Mesendoderm (in vitro differentiated cells): ENCODE results near the gene NUP37.

Source experiments
- DNase-seq: peaks from one replicate; pipeline ENCODE4 v3.0.0; 2013
- H2AK5ac ChIP-seq: 2 replicates; pipeline ENCODE4 v1.6.1; 2013; ENCODE audit warnings: low read length, inconsistent platforms
- H2BK120ac ChIP-seq: 2 replicates; pipeline ENCODE4 v1.6.1; 2013; ENCODE audit warnings: low read depth, mild to moderate bottlenecking, low read length, moderate library complexity, mixed read lengths
- H2BK15ac ChIP-seq: replicated peaks from 2 replicates; pipeline ENCODE4 v1.6.1; 2013; ENCODE audit warnings: low read depth, mild to moderate bottlenecking, moderate library complexity
- H2BK5ac ChIP-seq: 2 replicates; pipeline ENCODE4 v1.6.1; 2013; ENCODE audit warnings: low read length, inconsistent platforms
- H3K18ac ChIP-seq: 2 replicates; pipeline ENCODE4 v1.6.1; 2013; ENCODE audit warnings: mild to moderate bottlenecking, low read length, mixed read lengths
- H3K23ac ChIP-seq: one replicate; pipeline ENCODE4 v1.6.1; 2013; ENCODE audit warnings: low read length
- H3K27ac ChIP-seq: 2 replicates; pipeline ENCODE4 v1.5.1; 2013; ENCODE audit warnings: low read depth, mild to moderate bottlenecking, inconsistent platforms, low read length, moderate library complexity
- H3K27me3 ChIP-seq: 2 replicates; pipeline ENCODE4 v1.6.1; 2013; ENCODE audit warnings: low read length, control low read depth, mild to moderate bottlenecking, inconsistent platforms; ENCODE audit not compliant: insufficient read depth, poor library complexity
- H3K36me3 ChIP-seq: 2 replicates; pipeline ENCODE4 v1.6.1; 2013; ENCODE audit warnings: low read length, inconsistent platforms; ENCODE audit not compliant: control insufficient read depth, insufficient read depth
- H3K4ac ChIP-seq: one replicate; pipeline ENCODE4 v1.6.1; 2013; ENCODE audit warnings: low read depth, mild to moderate bottlenecking, low read length, moderate library complexity
- H3K4me1 ChIP-seq: 2 replicates; pipeline ENCODE4 v1.6.1; 2013; ENCODE audit warnings: low read depth, low read length, inconsistent platforms; ENCODE audit not compliant: control insufficient read depth
- H3K4me2 ChIP-seq: 2 replicates; pipeline ENCODE4 v1.6.1; 2013; ENCODE audit warnings: low read length
- H3K4me3 ChIP-seq: 2 replicates; pipeline ENCODE4 v1.5.1; 2013; ENCODE audit warnings: mild to moderate bottlenecking, low read length
- H3K56ac ChIP-seq: one replicate; pipeline ENCODE4 v1.6.1; 2013; ENCODE audit warnings: low read length
- H3K79me1 ChIP-seq: 2 replicates; pipeline ENCODE4 v1.6.1; 2013; ENCODE audit warnings: low read length, inconsistent platforms
- H3K79me2 ChIP-seq: 2 replicates; pipeline ENCODE4 v1.6.1; 2013; ENCODE audit warnings: mild to moderate bottlenecking, low read length; ENCODE audit not compliant: control insufficient read depth, insufficient read depth
- H3K9ac ChIP-seq: 2 replicates; pipeline ENCODE4 v1.6.1; 2013; ENCODE audit warnings: low read length, inconsistent platforms
- H4K5ac ChIP-seq: one replicate; pipeline ENCODE4 v1.6.1; 2013; ENCODE audit warnings: low read length
- H4K8ac ChIP-seq: one replicate; pipeline ENCODE4 v1.6.1; 2013; ENCODE audit warnings: low read depth, mild to moderate bottlenecking, control low read depth, low read length, moderate library complexity
- WGBS: extraction: QIAGEN DNeasy Blood & Tissue Kit; methylation state at CpG from one replicate; pipeline ENCODE4 v1.1.7; 2013; ENCODE audit warnings: low lambda C conversion rate, missing lambda C conversion rate; ENCODE audit not compliant: insufficient coverage; ENCODE audit errors: extremely low coverage; 5-methylcytosine and 5-hydroxymethylcytosine counted together

Gene NUP37

GRCh38 chr12:102120886-102121285, 972 bp upstream of the NUP37 start:
- Histone ChIP-seq H3K79me2 (peaks cover 22% of the 10 kb centered on the region), H3K56ac (peak overlapping the region; percentile 95), H2BK5ac (no peak overlapping the region), H3K4me2 (peak overlapping the region; percentile 49), H4K8ac (no peak overlapping the region), H3K4me3 (peak overlapping the region; percentile 94), H3K18ac (no peak overlapping the region), H3K4ac (no peak overlapping the region), H3K4me1 (no peaks in the 10 kb centered on the region), H3K27me3 (no peaks in the 10 kb centered on the region), H3K36me3 (no peaks in the 10 kb centered on the region), H2BK120ac (no peak overlapping the region), H2AK5ac (no peak overlapping the region), H2BK15ac (no peak overlapping the region), H3K79me1 (peaks cover 15% of the 10 kb centered on the region), H3K27ac (peak overlapping the region; percentile 80), H3K23ac (no peak overlapping the region), H3K9ac (peak overlapping the region; percentile 93), H4K5ac (no peak overlapping the region)
- peak; percentile 63 for DNase-seq
- 100% methylated on average over 1 of the region's 4 CpGs for WGBS

- Histone ChIP-seq H3K36me3 (no peaks in the 10 kb centered on the region), H3K79me2 (peaks cover 22% of the 10 kb centered on the region), H2BK5ac (no peak overlapping the region), H2BK15ac (no peak overlapping the region), H3K56ac (peak overlapping the region; percentile 95), H2AK5ac (no peak overlapping the region), H2BK120ac (no peak overlapping the region), H3K27ac (peak overlapping the region; percentile 80), H3K4me2 (peak overlapping the region; percentile 49), H4K5ac (no peak overlapping the region), H3K18ac (no peak overlapping the region), H4K8ac (no peak overlapping the region), H3K4ac (peak overlapping the region; percentile 36), H3K79me1 (peaks cover 15% of the 10 kb centered on the region), H3K4me3 (peak overlapping the region; percentile 94), H3K9ac (peak overlapping the region; percentile 93), H3K23ac (no peak overlapping the region), H3K27me3 (no peaks in the 10 kb centered on the region), H3K4me1 (no peaks in the 10 kb centered on the region)
- no CpG with 5 or more reads among the region's 4 CpGs for WGBS
- DNase-seq, result no peak
These were observed 605 bp upstream of the NUP37 start for GRCh38 chr12:102120564-102120873.

- no peak overlapping the region for H4K5ac ChIP-seq
- no peak overlapping the region for H2BK5ac ChIP-seq
- no CpG with 5 or more reads among the region's 2 CpGs for WGBS
These were observed 1.0 kb downstream of the NUP37 start for GRCh38 chr12:102118874-102119273.

GRCh38 chr12:102116392-102116791, 3.5 kb downstream of the NUP37 start:
- no CpG with 5 or more reads among the region's 7 CpGs for WGBS
- Histone ChIP-seq H3K9ac (no peak overlapping the region), H4K8ac (no peak overlapping the region), H2AK5ac (no peak overlapping the region), H3K4me1 (no peaks in the 10 kb centered on the region), H4K5ac (no peak overlapping the region), H2BK5ac (no peak overlapping the region), H3K4me2 (no peak overlapping the region), H3K79me1 (peaks cover 8% of the 10 kb centered on the region), H3K36me3 (no peaks in the 10 kb centered on the region), H2BK15ac (no peak overlapping the region), H3K27me3 (no peaks in the 10 kb centered on the region), H3K4ac (no peak overlapping the region), H3K23ac (no peak overlapping the region), H3K27ac (no peak overlapping the region), H3K4me3 (no peak overlapping the region), H3K56ac (no peak overlapping the region), H3K18ac (no peak overlapping the region), H3K79me2 (peaks cover 8% of the 10 kb centered on the region), H2BK120ac (no peak overlapping the region)
- no peak for DNase-seq

More at GRCh38 chr12:102118874-102119273, 1.0 kb downstream of the NUP37 start:
- no peak overlapping the region for H3K4ac ChIP-seq
- peaks cover 20% of the 10 kb centered on the region for H3K79me2 ChIP-seq
- H3K4me3 ChIP-seq, result no peak overlapping the region
- H4K8ac ChIP-seq, result no peak overlapping the region
- peaks cover 12% of the 10 kb centered on the region for H3K79me1 ChIP-seq
- no peak overlapping the region for H2BK120ac ChIP-seq
- peak overlapping the region; percentile 90 for H3K4me2 ChIP-seq
- no peak for DNase-seq
- H3K9ac ChIP-seq, result peak overlapping the region; percentile 95
- H3K36me3 ChIP-seq, result no peaks in the 10 kb centered on the region
- no peaks in the 10 kb centered on the region for H3K4me1 ChIP-seq
- no peak overlapping the region for H3K18ac ChIP-seq
- no peaks in the 10 kb centered on the region for H3K27me3 ChIP-seq
- H2AK5ac ChIP-seq, result no peak overlapping the region
- no peak overlapping the region for H3K56ac ChIP-seq
- H2BK15ac ChIP-seq, result no peak overlapping the region
- H3K27ac ChIP-seq, result no peak overlapping the region
- H3K23ac ChIP-seq, result no peak overlapping the region

- Histone ChIP-seq H3K4ac (no peak overlapping the region), H2AK5ac (no peak overlapping the region), H3K9ac (no peak overlapping the region), H3K18ac (no peak overlapping the region), H3K79me2 (no peaks in the 10 kb centered on the region), H2BK15ac (no peak overlapping the region), H2BK5ac (no peak overlapping the region), H2BK120ac (no peak overlapping the region), H3K4me3 (no peak overlapping the region), H4K5ac (no peak overlapping the region), H3K27ac (no peak overlapping the region), H3K23ac (no peak overlapping the region), H3K56ac (no peak overlapping the region), H3K4me1 (no peaks in the 10 kb centered on the region), H3K27me3 (no peaks in the 10 kb centered on the region), H3K36me3 (no peaks in the 10 kb centered on the region), H4K8ac (no peak overlapping the region), H3K79me1 (peaks cover 3% of the 10 kb centered on the region), H3K4me2 (no peak overlapping the region)
- DNase-seq, result no peak
- no CpG with 5 or more reads among the region's 2 CpGs for WGBS
These were observed 5.7 kb downstream of the NUP37 start for GRCh38 chr12:102114212-102114611.

- Histone ChIP-seq H4K8ac (no peak overlapping the region), H3K4me2 (no peak overlapping the region), H3K27me3 (no peaks in the 10 kb centered on the region), H2BK120ac (no peak overlapping the region), H3K79me2 (no peaks in the 10 kb centered on the region), H3K4me3 (no peak overlapping the region), H4K5ac (no peak overlapping the region), H3K27ac (no peak overlapping the region), H2BK15ac (no peak overlapping the region), H3K9ac (no peak overlapping the region), H3K4me1 (no peaks in the 10 kb centered on the region), H3K23ac (no peak overlapping the region), H3K18ac (no peak overlapping the region), H3K4ac (no peak overlapping the region), H3K79me1 (no peaks in the 10 kb centered on the region), H2AK5ac (no peak overlapping the region), H2BK5ac (no peak overlapping the region), H3K56ac (no peak overlapping the region), H3K36me3 (peaks cover 1% of the 10 kb centered on the region)
- DNase-seq, result no peak
These were observed 9.1 kb downstream of the NUP37 start for GRCh38 chr12:102110782-102111181.
